HEK293T (cell line): ENCODE measurements around the gene ARHGAP32.

ENCODE experiments used
- BHLHE40 ChIP-seq: fragments of 450-650 bp; IDR thresholded peaks from 2 replicates; pipeline ENCODE4 v1.6.1; 2016; ENCODE audit warnings: mild to moderate bottlenecking, moderate library complexity, borderline replicate concordance
- CTBP1 ChIP-seq: fragments of 450-650 bp; IDR thresholded peaks from 2 replicates; pipeline ENCODE4 v1.6.1; 2016; ENCODE audit warnings: borderline replicate concordance
- ELF4 ChIP-seq: fragments of 450-650 bp; IDR thresholded peaks from 2 replicates; pipeline ENCODE4 v1.6.1; 2017; ENCODE audit warnings: antibody characterized with exemption
- FOXA1 ChIP-seq: fragments of 450-650 bp; IDR thresholded peaks from 2 replicates; pipeline ENCODE4 v1.6.1; 2016; ENCODE audit warnings: mild to moderate bottlenecking
- FOXK2 ChIP-seq: fragments of 450-650 bp; IDR thresholded peaks from 2 replicates; pipeline ENCODE4 v1.6.1; 2016; ENCODE audit warnings: mild to moderate bottlenecking
- FOXM1 ChIP-seq: fragments of 450-650 bp; IDR thresholded peaks from 2 replicates; pipeline ENCODE4 v1.6.1; 2017; ENCODE audit warnings: mild to moderate bottlenecking, borderline replicate concordance
- HDGF ChIP-seq: fragments of 450-650 bp; IDR thresholded peaks from 2 replicates; pipeline ENCODE4 v1.6.1; 2017; ENCODE audit warnings: antibody characterized with exemption, borderline replicate concordance
- L3MBTL2 ChIP-seq: fragments of 450-650 bp; conservative IDR thresholded peaks from 2 replicates; pipeline ENCODE4 v1.6.1; 2016; ENCODE audit warnings: mild to moderate bottlenecking
- NFRKB ChIP-seq: fragments of 450-650 bp; IDR thresholded peaks from 2 replicates; pipeline ENCODE4 v1.6.1; 2016; ENCODE audit warnings: mild to moderate bottlenecking, moderate library complexity
- SP1 ChIP-seq: fragments of 450-650 bp; IDR thresholded peaks from 2 replicates; pipeline ENCODE4 v1.6.1; 2017
- TF ChIP-seq, protein P1 (sequence below): fragments of 450-650 bp; IDR thresholded peaks from 2 replicates; pipeline ENCODE4 v1.6.1; 2016

DNA sequence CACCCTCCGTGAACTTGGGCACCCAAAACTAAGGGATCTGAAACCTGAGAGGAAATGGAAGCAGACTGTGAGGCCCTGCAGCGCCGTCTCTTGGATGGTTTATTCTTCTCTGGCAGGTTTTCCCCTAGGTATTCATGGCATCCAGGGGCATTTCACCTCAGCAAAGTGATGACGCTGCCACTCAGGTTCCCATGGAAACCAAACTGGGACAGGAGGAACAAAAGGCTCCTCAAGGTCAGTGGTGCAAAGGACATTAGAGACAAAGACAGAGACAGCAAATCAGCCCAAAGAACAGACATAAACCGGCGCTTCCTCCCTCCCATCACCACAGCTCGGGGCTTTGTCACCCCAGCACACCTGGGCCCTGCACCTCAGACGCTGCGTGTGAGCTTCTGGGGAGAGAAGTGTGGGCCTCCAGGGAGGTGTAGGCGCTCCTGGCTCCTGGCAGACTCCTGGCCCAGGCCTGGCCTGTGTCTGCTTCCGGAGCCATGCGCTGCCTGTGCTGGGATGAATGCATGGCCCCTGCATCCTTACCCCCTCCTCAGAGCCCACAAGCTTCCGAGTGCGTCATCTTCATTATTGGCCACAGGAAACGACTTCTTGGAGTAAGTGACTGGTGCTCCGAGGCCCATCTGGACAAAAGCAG lies 255.4 kb downstream of the ARHGAP32 start:
- TF ChIP-seq FOXA1 (no peak), SP1 (no peak), HDGF (no peak), BHLHE40 (no peak), FOXM1 (no peak), L3MBTL2 (no peak), ELF4 (no peak), FOXK2 (no peak), NFRKB (no peak), CTBP1 (no peak)
- TF ChIP-seq, protein P1, sequence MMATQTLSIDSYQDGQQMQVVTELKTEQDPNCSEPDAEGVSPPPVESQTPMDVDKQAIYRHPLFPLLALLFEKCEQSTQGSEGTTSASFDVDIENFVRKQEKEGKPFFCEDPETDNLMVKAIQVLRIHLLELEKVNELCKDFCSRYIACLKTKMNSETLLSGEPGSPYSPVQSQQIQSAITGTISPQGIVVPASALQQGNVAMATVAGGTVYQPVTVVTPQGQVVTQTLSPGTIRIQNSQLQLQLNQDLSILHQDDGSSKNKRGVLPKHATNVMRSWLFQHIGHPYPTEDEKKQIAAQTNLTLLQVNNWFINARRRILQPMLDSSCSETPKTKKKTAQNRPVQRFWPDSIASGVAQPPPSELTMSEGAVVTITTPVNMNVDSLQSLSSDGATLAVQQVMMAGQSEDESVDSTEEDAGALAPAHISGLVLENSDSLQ, result no peak
